ENCODE results near the gene CHST12. TPM values are rescaled to one million over a fixed set of nuclear protein-coding genes. Genes with fewer than 3 reads are reported as not detected.

Gene CHST12
- total and polyA plus RNA-seq, 2 of the 4 experiments (the other 2 are of a cell fraction) = 3.8 to 27.0 TPM

- H2BK120ac ChIP-seq (ENCODE audit: low read depth, low read length) = no peak overlapping the region
- peak; percentile 21 for DNase-seq
- H3K14ac ChIP-seq (replicated peaks; ENCODE audit: low read depth, low read length) = no peak overlapping the region
- BruUV-seq (replicated peaks) = no TSS peak
- peak; percentile 15; the same call in 1 of the 2 replicates for TF ChIP-seq SMC3 (IDR thresholded peaks at IDR 0.05; ENCODE audit: low read depth, low read length)
- TF ChIP-seq RFX5 (IDR thresholded peaks at IDR 0.05; ENCODE audit: low read depth, low read length) = no peak
- peak overlapping the region in 1 of 2 experiments; percentile 21; a peak in 1 of 4 replicates for H4K8ac ChIP-seq (ENCODE audit: low read depth in 2 of 2, low read length in 2 of 2)
- H4K5ac ChIP-seq (ENCODE audit: low read depth, low read length) = no peak overlapping the region
- no peak overlapping the region for H2BK20ac ChIP-seq (ENCODE audit: low read depth, low read length)
- H4K91ac ChIP-seq (ENCODE audit: insufficient read depth, low read depth, low read length) = no peak overlapping the region
- no peak overlapping the region for H3K4ac ChIP-seq (ENCODE audit: low read depth, low read length)
- peak; percentile 55 for ATAC-seq (ENCODE audit: low read depth)
- in situ Hi-C loops (cut with MboI; ENCODE audit: low sequenced_read_pairs) (no loop called here), dilution Hi-C loops (cut with HindIII; ENCODE audit: low sequenced_read_pairs, unreplicated experiment) (no loop called here), intact Hi-C loops (cut with micrococcal nuclease) (loop anchor here (1.0 to 10.0 kb wide), 3 partner anchors 8 to 67 kb away; no protein-coding TSS in a partner anchor)
- peak overlapping the region; percentile 87 for H2AFZ ChIP-seq (replicated peaks; ENCODE audit: low read length, poor library complexity)
- ChIA-PET POLR2A (ENCODE audit: unreplicated experiment) (interaction anchor here (1.0 kb wide), 1 partner anchor 8 kb away, joined by 3 read pairs; no protein-coding TSS in a partner anchor), CTCF (interaction anchor here (0.9 kb wide), 1 partner anchor 9 kb away, joined by 3 read pairs; no protein-coding TSS in a partner anchor)
- no peaks in the 10 kb centered on the region for H3K27me3 ChIP-seq (ENCODE audit: control insufficient read depth, insufficient read depth, low read length)
- peak overlapping the region; percentile 89 for H2AK9ac ChIP-seq (replicated peaks; ENCODE audit: low read depth, low read length, poor library complexity)
- WGBS, 2 experiments (ENCODE audit: extremely low coverage in 2 of 2, insufficient read length in 1 of 2) = 1% methylated on average over 27 of the region's 71 CpGs; no CpG with 5 or more reads in 1 of the 2 experiments
- H2AK5ac ChIP-seq (ENCODE audit: low read depth, low read length) = no peak overlapping the region; the same call in none of the 2 replicates
- H3K27ac ChIP-seq (ENCODE audit: insufficient read depth, low read length) = peak overlapping the region; percentile 31; the same call in 1 of the 2 replicates
- H3K18ac ChIP-seq (ENCODE audit: low read depth, low read length) = no peak overlapping the region
- peak overlapping the region; percentile 68 for H3K9ac ChIP-seq (ENCODE audit: low read depth, low read length)
- H3K9me3 ChIP-seq (ENCODE audit: control insufficient read depth, insufficient read depth, low read length) = no peaks in the 10 kb centered on the region
- peak overlapping the region; percentile 85 for H3K4me3 ChIP-seq (ENCODE audit: insufficient read depth, low read depth, low read length)
- H2BK5ac ChIP-seq (ENCODE audit: low read depth, low read length, poor library complexity, severe bottlenecking) = no peak overlapping the region
- H3K4me2 ChIP-seq (ENCODE audit: low read depth, low read length) = peak overlapping the region; percentile 78
- peaks cover 15 to 37% of the 10 kb centered on the region in 2 experiments for H3K79me1 ChIP-seq (ENCODE audit: low read depth in 1 of 2, low read length in 2 of 2)
- H2BK15ac ChIP-seq (ENCODE audit: low read depth, low read length) = no peak overlapping the region
- H3K23ac ChIP-seq (ENCODE audit: low read depth, low read length) = peak overlapping the region; percentile 52; the same call in 1 of the 2 replicates
- no peak overlapping the region for H3K56ac ChIP-seq (ENCODE audit: extremely low read depth, insufficient read depth, low read length)
- H3K36me3 ChIP-seq (ENCODE audit: control insufficient read depth, insufficient read depth, low read length) = no peaks in the 10 kb centered on the region
- peaks cover 11% of the 10 kb centered on the region for H3K9me1 ChIP-seq (ENCODE audit: insufficient read depth, low read length)
- peaks cover 9% of the 10 kb centered on the region for H3K4me1 ChIP-seq (ENCODE audit: control insufficient read depth, insufficient read depth, low read length)
- peaks cover 17% of the 10 kb centered on the region for H4K20me1 ChIP-seq (ENCODE audit: insufficient read depth, low read length)
These were observed 572 bp downstream of the CHST12 start for GRCh38 chr7:2403718-2404648.

Data from IMR-90 (cell line).